MM.1S (cell line): Measurements from ENCODE around the gene MZT2A.
"Not testable (repeated sequence)": the region's sequence is repeated elsewhere in the genome, so short reads cannot be mapped to it uniquely, and the experiment has no call there.

Source experiments
- EZH2 ChIP-seq: fragments of 300-600 bp; sonication (generic); optimal IDR thresholded peaks from 2 replicates; pipeline ENCODE3; 2017; ENCODE audit warnings: low read depth, mild to moderate bottlenecking, antibody characterized with exemption, low read length, mixed read lengths
- EZH2phosphoT487 ChIP-seq: fragments of 300-600 bp; sonication (generic); IDR thresholded peaks from 2 replicates; pipeline ENCODE4 v1.6.1; 2018; ENCODE audit warnings: antibody characterized with exemption, low read length
- TF ChIP-seq, protein P1 (sequence below): fragments of 300-600 bp; sonication (generic); IDR thresholded peaks from 2 replicates; pipeline ENCODE4 v1.5.1; 2016; ENCODE audit warnings: antibody characterized with exemption, low read length, mixed read lengths

DNA sequence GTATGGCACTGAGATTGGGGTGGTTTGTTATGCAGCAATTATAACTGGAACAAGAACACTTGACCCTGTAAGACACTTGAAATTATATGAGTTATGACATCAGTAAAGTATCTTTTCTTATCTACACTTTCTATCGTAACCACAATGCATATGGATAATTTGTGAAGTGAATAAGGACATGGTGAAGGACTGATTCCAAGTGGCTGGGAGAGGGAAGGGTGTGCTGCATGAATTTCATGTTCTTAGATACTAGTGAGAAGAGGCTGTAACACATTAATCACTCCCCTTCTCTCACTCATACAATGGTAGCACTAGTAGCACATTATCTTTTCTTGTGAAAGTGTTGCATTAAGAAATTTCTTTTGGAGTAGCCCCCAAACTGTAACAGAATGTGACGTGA, 37.3 kb downstream of the MZT2A start:
- TF ChIP-seq, protein P1, sequence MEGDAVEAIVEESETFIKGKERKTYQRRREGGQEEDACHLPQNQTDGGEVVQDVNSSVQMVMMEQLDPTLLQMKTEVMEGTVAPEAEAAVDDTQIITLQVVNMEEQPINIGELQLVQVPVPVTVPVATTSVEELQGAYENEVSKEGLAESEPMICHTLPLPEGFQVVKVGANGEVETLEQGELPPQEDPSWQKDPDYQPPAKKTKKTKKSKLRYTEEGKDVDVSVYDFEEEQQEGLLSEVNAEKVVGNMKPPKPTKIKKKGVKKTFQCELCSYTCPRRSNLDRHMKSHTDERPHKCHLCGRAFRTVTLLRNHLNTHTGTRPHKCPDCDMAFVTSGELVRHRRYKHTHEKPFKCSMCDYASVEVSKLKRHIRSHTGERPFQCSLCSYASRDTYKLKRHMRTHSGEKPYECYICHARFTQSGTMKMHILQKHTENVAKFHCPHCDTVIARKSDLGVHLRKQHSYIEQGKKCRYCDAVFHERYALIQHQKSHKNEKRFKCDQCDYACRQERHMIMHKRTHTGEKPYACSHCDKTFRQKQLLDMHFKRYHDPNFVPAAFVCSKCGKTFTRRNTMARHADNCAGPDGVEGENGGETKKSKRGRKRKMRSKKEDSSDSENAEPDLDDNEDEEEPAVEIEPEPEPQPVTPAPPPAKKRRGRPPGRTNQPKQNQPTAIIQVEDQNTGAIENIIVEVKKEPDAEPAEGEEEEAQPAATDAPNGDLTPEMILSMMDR, result not testable (repeated sequence)
- not testable (repeated sequence) for TF ChIP-seq EZH2phosphoT487, EZH2
